ENCODE data around the gene NOL9.

Gene NOL9

DNA sequence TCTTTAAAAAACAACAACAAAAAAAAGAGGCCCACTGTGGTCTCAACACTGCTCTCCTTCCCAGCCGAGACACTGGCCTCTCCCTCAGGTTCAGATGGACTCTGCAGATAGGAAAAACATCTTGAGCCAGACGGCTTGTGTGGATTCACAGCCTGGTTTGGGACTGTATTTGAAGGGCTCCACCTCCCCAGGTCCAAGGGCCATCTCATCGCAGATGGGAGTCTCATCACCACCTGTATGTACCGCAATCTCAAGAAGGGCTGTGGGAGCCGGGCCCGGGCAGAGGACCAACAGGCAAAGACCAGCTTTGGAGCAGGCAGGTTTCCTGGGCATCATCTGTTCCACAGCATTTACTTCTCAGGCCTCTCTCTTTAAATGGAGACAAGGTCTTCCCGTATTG lies 35.7 kb upstream of the NOL9 start:
- no peak for FAIRE-seq

DNA sequence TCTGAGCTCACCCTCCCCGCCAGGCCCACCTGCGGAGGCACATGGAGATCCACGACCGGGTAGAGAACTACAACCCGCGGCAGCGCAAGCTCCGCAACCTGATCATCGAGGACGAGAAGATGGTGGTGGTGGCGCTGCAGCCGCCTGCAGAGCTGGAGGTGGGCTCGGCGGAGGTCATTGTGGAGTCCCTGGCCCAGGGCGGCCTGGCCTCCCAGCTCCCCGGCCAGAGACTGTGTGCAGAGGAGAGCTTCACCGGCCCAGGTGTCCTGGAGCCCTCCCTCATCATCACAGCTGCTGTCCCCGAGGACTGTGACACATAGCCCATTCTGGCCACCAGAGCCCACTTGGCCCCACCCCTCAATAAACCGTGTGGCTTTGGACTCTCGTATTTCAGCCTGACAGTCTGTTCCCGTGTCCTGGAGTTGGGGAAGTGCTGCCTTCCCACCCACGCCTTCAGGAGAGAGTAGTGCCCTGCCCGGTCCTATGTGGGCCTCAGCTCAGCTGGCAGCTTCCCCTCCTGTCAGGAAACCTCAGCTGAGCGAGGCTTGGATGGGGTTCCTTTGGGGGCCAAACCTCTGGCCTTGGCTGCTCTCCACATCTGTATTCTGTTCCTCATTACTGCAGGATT lies 34.7 kb upstream of the NOL9 start:
- DNase-seq (ENCODE audit: low spot score), result no peak
- FAIRE-seq, result no peak

More for the DNA sequence above, 35.7 kb upstream of the NOL9 start:
- DNase-seq (ENCODE audit: low spot score), result no peak

DNA sequence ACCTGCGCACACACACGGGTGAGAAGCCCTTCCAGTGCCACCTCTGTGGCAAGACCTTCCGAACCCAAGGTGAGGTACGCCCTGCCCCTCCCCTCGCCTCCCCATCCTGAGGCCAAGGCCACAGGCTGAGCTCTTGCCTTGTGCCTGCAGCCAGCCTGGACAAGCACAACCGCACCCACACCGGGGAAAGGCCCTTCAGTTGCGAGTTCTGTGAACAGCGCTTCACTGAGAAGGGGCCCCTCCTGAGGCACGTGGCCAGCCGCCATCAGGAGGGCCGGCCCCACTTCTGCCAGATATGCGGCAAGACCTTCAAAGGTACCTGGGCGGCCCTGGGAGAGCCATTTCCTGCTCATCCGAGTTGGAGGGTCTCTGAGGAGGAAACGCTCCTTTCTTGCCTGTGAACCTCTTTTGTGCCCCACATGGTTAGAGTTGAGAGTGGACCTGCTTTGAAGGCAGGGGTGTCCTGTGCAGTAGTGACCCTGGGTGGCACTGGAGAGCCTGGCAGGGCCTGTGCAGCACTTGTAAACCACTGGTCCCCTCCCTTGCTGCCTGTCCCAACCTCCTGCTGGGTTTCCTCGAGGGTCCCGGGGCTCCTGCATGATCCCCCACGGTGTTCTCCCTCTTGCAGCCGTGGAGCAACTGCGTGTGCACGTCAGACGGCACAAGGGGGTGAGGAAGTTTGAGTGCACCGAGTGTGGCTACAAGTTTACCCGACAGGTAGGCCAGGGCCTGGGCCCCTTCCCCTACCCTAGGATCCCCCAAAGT lies 34.0 kb upstream of the NOL9 start:
- FAIRE-seq (no peak), DNase-seq (ENCODE audit: low spot score) (no peak)

DNA sequence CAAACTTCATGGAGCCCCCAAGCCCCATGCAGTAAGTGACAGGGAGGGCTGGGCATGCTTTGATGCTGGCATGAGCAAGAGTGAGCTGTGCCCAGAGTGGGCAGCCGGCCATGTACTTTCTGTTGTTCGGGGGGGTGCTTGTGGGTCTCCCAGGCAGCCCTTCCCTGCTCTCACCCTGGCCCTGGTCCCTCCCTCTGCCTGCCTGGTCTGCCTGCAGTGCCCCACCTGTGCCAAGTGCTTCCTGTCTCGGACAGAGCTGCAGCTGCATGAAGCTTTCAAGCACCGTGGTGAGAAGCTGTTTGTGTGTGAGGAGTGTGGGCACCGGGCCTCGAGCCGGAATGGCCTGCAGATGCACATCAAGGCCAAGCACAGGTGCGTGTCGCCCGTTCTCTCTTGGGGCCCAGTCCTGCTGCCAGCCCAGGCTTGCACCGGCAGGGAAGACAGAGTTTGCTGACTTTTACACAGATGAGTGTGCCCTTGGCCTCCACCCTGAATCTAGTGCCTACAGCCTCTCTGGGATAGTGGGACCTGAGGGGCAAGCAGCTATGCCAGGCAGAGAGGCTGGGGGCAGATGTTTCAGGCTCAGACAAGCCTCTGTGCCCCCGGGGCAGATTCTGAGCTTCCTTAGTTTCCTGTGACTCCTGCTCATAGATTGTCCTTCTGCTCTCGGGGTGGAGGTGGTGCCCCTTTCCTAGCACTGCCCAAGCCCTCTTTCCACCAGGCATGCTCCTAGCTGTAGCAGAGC lies 33.1 kb upstream of the NOL9 start:
- FAIRE-seq (no peak), DNase-seq (ENCODE audit: low spot score) (no peak)

GRCh38 chr1:6586404-6586816 lies 32.1 kb upstream of the NOL9 start:
- DNase-seq (ENCODE audit: low spot score), result no peak
- no peak for FAIRE-seq

- DNase-seq (ENCODE audit: low spot score), result no peak
Observed at GRCh38 chr1:6585841-6586240, 31.5 kb upstream of the NOL9 start.

DNA sequence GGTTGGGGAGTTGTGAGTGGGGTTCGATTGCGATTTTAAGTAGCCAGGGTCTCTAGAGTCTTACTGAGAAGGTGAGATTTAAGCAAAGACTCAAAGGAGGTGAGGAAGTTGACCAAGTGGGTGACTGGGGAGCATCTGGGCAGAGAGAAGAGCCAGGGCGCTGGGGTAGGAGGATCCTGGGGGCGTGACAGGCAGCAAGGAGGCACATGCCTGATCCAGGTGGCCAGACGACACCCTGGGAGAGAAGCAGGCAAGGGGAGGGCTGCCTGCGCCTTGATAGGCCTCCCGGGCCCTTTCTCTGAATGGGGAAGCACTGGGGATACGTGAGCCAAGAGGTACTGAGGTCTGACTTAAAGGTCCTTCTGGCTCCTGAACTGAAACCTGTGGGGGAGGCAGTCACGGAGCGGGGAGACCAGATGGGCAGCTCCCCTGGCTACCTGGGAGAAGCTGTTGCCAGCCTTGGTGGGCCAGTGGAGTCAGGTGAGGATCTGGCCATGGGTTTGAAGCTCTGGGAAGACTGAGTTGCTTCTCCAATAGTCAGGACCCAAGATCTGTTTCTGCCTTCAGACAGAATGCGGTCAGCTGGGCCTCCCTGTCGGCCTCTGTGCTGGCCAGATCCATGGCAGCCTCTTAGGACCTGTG lies 30.9 kb upstream of the NOL9 start:
- no peak for FAIRE-seq
- no peak for DNase-seq (ENCODE audit: low spot score)

More at GRCh38 chr1:6585841-6586240, 31.5 kb upstream of the NOL9 start:
- no peak for FAIRE-seq

GRCh38 chr1:6584126-6585080 lies 30.1 kb upstream of the NOL9 start:
- DNase-seq (ENCODE audit: low spot score), result no peak
- FAIRE-seq, result no peak

GRCh38 chr1:6582370-6582769 lies 28.1 kb upstream of the NOL9 start:
- DNase-seq (ENCODE audit: low spot score) (no peak), FAIRE-seq (no peak)

- DNase-seq (ENCODE audit: low spot score) (no peak), FAIRE-seq (no peak)
Observed at GRCh38 chr1:6581561-6582305, 27.4 kb upstream of the NOL9 start.

GRCh38 chr1:6580593-6581409 lies 26.5 kb upstream of the NOL9 start:
- DNase-seq (ENCODE audit: low spot score) (no peak), FAIRE-seq (no peak)

- DNase-seq (ENCODE audit: low spot score), result no peak
- no peak for FAIRE-seq
Observed at GRCh38 chr1:6580119-6580592, 25.8 kb upstream of the NOL9 start.

- DNase-seq (ENCODE audit: low spot score), result peak; percentile 93
- peak; percentile 91 for FAIRE-seq
Observed at GRCh38 chr1:6579374-6580118, 25.2 kb upstream of the NOL9 start, which contains the start of gene ZBTB48. TSS of gene ZBTB48 (plus strand) at chr1:6579994. CDS start at chr1:6580610, 616 bp downstream.

GRCh38 chr1:6578624-6579373 lies 24.5 kb upstream of the NOL9 start:
- DNase-seq (ENCODE audit: low spot score) (no peak), FAIRE-seq (no peak)

GRCh38 chr1:6577831-6578525 lies 23.7 kb upstream of the NOL9 start:
- FAIRE-seq (no peak), DNase-seq (ENCODE audit: low spot score) (no peak)

DNA sequence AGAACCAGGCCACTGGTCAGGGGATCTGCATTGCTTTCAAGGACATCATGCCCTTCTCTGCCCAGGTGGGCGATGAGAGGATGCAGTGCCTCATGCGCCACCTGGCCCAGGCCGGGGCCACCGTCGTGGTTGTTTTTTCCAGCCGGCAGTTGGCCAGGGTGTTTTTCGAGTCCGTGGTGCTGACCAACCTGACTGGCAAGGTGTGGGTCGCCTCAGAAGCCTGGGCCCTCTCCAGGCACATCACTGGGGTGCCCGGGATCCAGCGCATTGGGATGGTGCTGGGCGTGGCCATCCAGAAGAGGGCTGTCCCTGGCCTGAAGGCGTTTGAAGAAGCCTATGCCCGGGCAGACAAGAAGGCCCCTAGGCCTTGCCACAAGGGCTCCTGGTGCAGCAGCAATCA lies 20.5 kb upstream of the NOL9 start:
- DNase-seq (ENCODE audit: low spot score), result no peak
- FAIRE-seq, result no peak

Data from RCC 7860 (cell line).